HG03039 (cell line): ENCODE data around the gene GBX2.

Experiments
- ATAC-seq: cut with Tn5 transposase; IDR thresholded peaks from one replicate; pipeline ENCODE4 v1.9.1; 2021; ENCODE audit warnings: mild to moderate bottlenecking, moderate library complexity; ENCODE audit not compliant: unreplicated experiment

Gene GBX2

DNA sequence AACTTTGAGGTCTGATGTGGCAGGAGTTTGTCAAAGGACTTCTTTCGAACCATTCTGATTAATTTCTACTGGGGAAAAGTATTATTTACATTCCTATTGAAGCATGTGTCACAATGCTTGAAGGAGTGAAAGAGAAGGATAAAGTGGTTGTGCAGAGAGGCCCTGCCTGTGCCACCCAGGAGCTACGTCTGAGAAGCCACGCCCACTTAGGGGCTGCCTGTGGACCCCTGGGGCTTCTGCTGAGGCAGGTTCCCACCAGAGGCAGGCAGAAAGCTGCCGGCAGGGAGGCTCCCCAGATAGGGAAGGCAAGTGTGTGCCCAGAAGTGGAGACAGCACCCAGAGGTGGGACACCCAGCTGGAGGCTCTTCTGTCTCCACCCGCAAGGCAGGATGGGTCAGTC is 47.4 kb downstream of the GBX2 start:
- no peak for ATAC-seq

GRCh38 chr2:236120141-236120601 is 48.0 kb downstream of the GBX2 start:
- ATAC-seq, result no peak

- ATAC-seq, result no peak
Measured at GRCh38 chr2:236119476-236119875, 48.7 kb downstream of the GBX2 start.

- no peak for ATAC-seq
Measured at GRCh38 chr2:236119003-236119402, 49.2 kb downstream of the GBX2 start.

- ATAC-seq, result no peak
Measured at GRCh38 chr2:236117861-236118269, 50.3 kb downstream of the GBX2 start.

GRCh38 chr2:236117401-236117800 is 50.8 kb downstream of the GBX2 start:
- ATAC-seq, result no peak
